ENCODE measurements around the gene KIAA0232.

DNA sequence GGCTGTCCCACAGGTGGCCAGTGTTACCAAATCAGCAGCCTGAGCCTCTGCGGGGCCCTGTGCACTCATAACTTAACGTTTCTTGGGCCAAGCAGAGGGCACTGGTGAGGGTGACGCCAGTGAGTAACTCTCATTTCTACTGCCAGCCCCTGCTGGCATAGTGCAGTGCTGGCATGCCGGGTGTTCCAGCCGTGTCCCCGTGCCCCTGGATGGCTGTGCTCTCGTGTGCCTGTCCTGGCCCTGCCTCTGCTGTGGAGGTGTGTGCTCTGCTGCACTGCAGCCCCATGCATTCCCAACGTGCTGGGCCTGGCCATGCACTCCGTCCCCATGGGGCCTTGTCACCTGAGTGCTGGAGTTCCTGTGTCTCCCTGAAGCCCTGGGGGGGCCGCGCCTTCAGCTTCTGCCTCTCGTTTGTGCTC lies 141.8 kb downstream of the KIAA0232 start:
- TF ChIP-seq, protein P1, sequence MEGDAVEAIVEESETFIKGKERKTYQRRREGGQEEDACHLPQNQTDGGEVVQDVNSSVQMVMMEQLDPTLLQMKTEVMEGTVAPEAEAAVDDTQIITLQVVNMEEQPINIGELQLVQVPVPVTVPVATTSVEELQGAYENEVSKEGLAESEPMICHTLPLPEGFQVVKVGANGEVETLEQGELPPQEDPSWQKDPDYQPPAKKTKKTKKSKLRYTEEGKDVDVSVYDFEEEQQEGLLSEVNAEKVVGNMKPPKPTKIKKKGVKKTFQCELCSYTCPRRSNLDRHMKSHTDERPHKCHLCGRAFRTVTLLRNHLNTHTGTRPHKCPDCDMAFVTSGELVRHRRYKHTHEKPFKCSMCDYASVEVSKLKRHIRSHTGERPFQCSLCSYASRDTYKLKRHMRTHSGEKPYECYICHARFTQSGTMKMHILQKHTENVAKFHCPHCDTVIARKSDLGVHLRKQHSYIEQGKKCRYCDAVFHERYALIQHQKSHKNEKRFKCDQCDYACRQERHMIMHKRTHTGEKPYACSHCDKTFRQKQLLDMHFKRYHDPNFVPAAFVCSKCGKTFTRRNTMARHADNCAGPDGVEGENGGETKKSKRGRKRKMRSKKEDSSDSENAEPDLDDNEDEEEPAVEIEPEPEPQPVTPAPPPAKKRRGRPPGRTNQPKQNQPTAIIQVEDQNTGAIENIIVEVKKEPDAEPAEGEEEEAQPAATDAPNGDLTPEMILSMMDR (IDR thresholded peaks at IDR 0.05), result no peak
- no peak for TF ChIP-seq POLR2A (IDR thresholded peaks at IDR 0.05)
- TF ChIP-seq POLR2AphosphoS5 (IDR thresholded peaks at IDR 0.05), result no peak
- TF ChIP-seq EP300 (IDR thresholded peaks at IDR 0.05), result no peak

All from gastroesophageal sphincter (tissue), 3 donors.